ENCODE data around the gene APCDD1L.

APCDD1L gene

DNA sequence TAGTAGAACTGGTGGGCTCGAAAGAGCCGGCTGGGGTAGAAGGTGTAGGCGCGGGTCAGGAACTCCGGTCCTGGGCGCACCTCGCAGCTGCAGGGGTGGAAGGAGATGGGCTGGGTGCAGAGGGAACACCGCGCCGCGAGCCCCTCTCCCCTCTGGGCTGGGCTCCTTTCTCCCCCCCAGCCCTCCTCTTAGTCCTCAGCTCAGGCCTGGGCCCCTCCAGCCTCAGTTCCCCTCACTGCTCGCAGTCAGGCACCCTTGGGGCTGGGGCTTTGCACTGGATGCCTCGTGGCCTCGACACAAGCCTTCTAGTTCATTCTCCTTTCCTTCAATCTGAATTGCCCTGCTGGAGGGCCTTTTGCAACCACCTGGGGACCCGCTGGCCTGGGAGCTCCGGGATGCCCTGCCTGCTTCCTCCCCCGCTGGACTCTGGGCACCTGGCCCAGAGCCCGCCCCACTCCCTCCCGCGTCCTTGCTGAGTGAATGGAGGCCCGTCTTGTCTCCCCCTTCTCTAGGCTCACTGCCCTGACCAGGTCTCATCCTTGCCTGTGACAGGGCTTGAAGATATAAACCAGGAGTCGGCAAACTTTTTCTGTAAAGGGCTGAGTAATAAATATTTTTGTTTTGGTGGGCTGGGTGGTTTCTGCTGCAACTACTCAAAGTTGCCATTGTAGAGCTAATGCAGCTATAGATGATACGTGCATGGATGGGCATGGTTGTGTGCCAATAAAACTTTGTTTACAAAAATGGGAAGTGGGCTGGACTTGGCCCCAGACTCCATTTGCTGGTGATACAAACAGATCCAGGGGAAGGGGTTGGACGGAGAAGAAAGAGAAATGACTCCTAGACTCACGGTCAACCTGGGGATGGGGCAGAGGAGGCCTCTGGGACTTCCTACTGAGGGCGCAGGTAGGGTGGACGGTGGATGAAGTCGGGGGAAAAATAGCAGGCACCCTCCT, 47.3 kb downstream of the APCDD1L start:
- in situ Hi-C loops (cut with MboI; ENCODE audit: low pct_unique_long_range_greater_than_20kb, low sequenced_read_pairs, unreplicated experiment) = no loop called here
- TF ChIP-seq CTCF (IDR thresholded peaks at IDR 0.05; ENCODE audit: extremely low read depth, insufficient read depth, missing control alignments) = no peak
- DNase-seq (ENCODE audit: low spot score) = no peak

- no peak for DNase-seq (ENCODE audit: low spot score)
- in situ Hi-C loops (cut with MboI; ENCODE audit: low pct_unique_long_range_greater_than_20kb, low sequenced_read_pairs, unreplicated experiment) = no loop called here
- no peak for TF ChIP-seq CTCF (IDR thresholded peaks at IDR 0.05; ENCODE audit: extremely low read depth, insufficient read depth, missing control alignments)
Measured at GRCh38 chr20:58466729-58467571, 48.2 kb downstream of the APCDD1L start.

GRCh38 chr20:58466095-58466708, 49.0 kb downstream of the APCDD1L start:
- TF ChIP-seq CTCF (IDR thresholded peaks at IDR 0.05; ENCODE audit: extremely low read depth, insufficient read depth, missing control alignments) = no peak
- in situ Hi-C loops (cut with MboI; ENCODE audit: low pct_unique_long_range_greater_than_20kb, low sequenced_read_pairs, unreplicated experiment) = no loop called here
- DNase-seq (ENCODE audit: low spot score) = no peak

DNA sequence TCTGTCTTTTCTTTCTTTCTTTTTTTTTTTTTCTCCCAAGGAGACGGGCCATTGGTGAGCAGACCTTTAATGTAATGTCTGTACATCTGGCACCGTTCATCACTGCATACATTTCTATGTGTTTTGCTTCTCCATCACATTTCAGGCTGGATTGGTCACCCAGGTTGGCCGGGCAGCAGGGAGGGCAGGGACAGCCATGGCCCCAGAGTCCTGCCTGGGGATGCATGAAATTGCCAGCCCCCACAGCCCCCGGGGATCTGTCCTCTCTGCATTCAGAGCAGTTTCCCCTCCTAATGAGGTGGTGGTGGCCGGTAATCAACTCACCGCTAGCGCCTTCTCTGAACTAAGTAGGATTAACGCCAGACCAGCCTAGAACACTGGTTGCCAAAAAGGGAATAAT, 50.4 kb downstream of the APCDD1L start:
- no peak for TF ChIP-seq CTCF (IDR thresholded peaks at IDR 0.05; ENCODE audit: extremely low read depth, insufficient read depth, missing control alignments)
- DNase-seq (ENCODE audit: low spot score) = no peak
- in situ Hi-C loops (cut with MboI; ENCODE audit: low pct_unique_long_range_greater_than_20kb, low sequenced_read_pairs, unreplicated experiment) = no loop called here

- in situ Hi-C loops (cut with MboI; ENCODE audit: low pct_unique_long_range_greater_than_20kb, low sequenced_read_pairs, unreplicated experiment) = no loop called here
- no peak for TF ChIP-seq CTCF (IDR thresholded peaks at IDR 0.05; ENCODE audit: extremely low read depth, insufficient read depth, missing control alignments)
- DNase-seq (ENCODE audit: low spot score) = no peak
Measured at GRCh38 chr20:58463256-58463655, 51.9 kb downstream of the APCDD1L start.

GRCh38 chr20:58461899-58462298, 53.3 kb downstream of the APCDD1L start:
- TF ChIP-seq CTCF (IDR thresholded peaks at IDR 0.05; ENCODE audit: extremely low read depth, insufficient read depth, missing control alignments) = no peak
- no peak for DNase-seq (ENCODE audit: low spot score)
- in situ Hi-C loops (cut with MboI; ENCODE audit: low pct_unique_long_range_greater_than_20kb, low sequenced_read_pairs, unreplicated experiment) = no loop called here

All from GM13977 (cell line).